Hypothalamus (tissue), 51 donors: ENCODE measurements around the gene DEF6.
"Not testable (repeated sequence)": the region's sequence is repeated elsewhere in the genome, so short reads cannot be mapped to it uniquely, and the experiment has no call there.

Experiments
- DNase-seq, 51 donors: peaks; one replicate each; lab custom pipeline; 2025; lab: John Stamatoyannopoulos, UW

DEF6 gene

DNA sequence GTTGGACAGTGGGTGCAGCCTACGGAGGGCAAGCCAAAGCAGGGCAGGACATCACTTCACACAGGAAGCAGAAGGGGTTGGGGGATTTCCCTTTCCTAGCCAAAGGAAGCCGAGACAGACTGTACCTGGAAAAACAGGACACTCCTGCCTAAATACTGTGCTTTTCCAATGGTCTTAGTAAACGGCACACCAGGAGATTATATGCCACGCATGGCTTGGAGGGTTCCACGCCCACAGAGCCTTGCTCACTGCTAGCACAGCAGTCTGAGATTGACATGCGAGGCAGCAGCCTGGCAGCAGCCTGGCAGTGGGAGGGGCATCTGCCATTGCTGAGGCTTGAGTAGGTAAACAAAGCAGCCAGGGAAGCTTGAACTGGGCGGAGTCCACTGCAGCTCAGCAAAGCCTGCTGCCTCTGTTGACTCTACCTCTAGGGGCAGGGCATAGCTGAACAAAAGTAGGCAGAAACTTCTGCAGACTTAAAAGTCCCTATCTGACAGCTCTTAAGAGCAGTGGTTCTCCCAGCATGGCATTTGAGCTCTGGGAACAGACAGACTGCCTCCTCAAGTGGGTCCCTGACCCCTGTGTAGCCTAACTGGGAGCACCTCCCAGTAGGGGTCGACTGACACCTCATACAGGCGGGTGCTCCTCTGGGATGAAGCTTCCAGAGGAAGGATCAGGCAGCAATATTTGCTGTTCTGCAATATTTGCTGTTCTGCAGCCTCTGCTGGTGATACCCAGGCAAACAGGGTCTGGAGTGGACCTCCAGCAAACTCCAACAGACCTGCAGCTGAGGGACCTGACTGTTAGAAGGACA, 34.7 kb downstream of the DEF6 start:
- not testable (repeated sequence) for DNase-seq

DNA sequence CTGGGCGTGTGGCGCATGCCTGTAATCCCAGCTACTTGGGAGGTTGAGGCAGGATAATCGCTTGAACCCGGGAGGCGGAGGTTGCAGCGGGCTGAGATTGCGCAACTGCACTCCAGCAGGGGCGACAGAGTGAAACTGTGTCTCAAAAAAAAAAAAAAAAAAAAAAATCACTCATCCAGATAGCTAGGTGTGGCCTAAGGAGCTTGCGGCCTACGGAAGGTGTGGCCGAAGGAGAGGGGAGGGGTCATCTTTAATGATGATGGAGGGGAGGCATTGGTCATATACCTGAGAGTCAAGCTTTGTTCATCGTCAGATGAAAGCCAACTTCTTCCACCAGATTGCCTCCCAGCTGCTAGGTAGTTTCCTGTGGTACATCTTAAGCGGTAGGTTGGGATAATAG, 43.9 kb downstream of the DEF6 start:
- DNase-seq, result no peak

DNA sequence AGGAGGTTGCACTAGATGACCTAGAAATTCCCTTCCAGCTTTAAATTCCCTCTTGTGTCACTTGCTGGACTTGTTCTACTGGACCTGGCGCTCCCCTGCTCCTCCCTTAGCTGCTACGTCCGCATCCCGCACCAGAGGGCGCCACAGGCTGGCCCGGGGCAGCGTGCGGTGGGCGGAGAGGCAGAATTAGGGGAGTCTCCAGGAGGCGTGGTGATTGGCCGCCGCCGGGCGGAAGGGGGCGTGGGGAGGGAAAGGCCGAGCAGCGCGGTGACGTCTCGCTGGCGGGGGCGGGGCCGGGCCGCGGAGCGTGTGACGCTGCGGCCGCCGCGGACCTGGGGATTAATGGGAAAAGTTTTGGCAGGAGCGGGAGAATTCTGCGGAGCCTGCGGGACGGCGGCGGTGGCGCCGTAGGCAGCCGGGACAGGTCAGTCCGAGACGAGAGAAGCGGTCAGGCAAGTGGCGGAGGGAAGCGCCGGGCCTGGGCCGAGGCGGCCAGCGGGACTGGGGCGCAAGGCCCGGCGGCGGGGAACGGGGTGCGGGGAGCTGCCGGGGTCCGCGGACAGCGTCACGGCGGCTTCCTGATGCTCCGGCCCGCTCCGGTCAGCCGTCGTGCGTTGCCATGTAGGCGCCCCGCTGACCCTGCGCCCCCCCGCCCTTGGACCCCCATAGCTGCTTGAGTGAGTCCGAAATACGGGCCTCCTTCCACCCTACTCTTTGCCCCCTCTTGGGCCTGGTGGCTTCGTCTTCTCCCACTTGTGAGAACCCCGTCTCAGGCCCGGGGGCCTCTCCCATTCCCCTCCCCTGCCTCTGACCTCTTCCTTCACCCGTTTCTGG, 44.9 kb downstream of the DEF6 start, which contains the start of gene PPARD:
Gene PPARD, plus strand, starts transcription at position 301 of the 834 bp plus-strand sequence. CDS start 68,530 bp downstream, outside the sequence.
- DNase-seq, result peak; percentile 55 to 99 (median 96)

DNA sequence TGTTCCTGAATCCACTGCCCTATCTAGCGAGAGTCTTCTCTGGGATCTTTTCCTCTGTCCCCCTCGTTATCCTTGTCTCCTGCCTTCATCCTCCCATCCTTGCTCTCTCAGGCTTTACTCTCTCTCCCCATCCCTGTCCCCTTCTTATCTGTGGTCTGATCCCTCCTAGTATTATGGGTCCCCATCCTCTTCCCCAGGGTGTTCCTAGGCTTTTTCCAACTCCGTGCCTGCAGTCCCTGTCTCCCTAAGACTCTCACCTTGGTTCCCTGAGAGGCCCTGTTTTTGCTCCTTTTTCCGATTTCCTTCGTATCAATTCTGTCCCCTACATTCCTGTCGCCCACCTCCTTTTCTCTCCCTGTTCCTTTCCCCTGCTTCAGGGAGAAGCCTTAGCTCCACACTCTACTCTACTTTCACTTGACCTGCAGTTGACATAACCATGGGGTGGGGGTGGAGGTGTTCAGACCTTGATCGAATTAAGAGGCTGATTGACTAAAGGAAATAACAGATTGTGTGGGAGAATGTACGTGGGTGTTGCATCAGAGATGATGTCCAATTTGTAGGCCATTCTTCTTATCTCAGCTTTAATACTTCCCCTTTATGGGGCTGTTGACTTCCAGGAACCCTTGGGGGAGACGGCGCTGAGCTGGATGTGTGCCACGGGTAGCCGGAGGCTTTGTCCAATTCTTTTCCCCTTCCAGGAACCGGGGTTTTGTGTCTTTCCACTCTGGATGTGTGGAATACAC, 45.6 kb downstream of the DEF6 start:
- peak in 10 of 51 donors; percentile 8 to 32 (median 16) for DNase-seq

DNA sequence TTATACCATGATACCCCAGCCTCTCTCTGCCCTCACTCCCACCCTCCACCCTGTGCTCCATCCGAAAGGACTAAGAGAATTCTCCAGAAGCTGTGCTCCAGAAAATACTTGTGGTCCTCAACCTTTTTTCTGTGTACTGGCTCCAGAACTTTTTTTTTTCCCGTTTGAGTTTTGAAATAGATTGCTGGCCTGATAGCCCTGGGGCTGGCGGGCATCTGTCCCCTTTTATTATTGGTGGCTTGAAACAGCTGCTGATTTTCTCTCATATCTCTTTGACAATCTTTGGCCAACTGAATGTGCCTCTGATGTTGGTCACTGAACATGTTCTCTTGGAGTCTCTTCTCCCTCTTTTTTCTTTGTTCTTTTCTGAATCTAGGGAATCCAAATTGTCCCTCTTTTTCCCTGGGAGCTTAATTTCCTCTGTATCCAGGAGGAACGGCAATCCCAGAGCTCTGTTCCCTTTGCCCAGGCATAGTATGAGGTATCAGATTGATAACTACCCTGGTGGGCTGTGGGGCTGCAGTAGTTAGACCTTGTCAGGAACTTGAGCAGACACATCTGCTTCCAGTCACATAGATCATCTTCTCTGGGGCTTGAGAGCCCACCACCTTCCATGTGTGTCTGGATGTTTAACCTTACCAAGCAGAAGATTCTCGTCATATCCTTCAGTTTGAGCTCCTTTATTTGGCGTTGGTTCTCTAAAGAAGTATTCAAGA, 46.4 kb downstream of the DEF6 start:
- no peak for DNase-seq

DNA sequence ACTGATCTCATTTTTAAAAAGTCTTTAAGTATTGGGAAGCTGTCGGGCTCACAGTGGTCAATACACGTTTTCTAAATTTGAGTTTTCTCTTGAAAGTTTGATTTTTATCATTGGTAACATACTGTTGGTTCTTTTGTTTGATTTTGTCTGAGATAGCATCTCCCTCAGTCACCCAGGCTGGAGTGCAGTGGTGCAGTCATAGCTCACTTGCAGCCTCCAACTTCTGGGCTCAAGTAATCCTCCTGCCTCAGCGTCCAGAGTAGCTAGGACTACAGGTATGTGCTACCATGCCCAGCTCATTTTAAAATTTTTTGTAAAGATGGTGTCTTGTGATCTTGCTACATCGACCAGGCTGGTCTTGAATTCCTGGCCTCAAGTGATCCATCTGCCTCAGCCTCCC, 53.8 kb downstream of the DEF6 start:
- no peak for DNase-seq

DNA sequence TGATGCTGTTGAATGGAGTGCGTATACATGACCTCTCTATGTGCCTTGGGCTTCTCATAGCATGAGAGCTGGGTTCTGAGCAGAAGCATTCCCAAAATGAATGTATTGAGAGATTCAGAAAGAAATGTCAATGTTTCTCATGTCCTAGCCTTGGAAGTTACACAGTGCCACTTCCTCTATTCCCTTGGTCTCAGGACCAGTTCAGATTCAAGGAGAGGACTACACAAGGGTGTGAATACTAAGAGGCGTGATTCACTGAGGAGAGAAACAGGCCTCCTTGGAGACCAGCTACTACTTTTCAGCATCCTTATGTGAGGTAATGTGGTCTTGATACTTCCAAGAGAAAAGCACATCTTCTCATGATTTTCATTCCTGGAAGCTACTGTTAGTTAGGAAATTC, 55.1 kb downstream of the DEF6 start:
- DNase-seq, result no peak

DNA sequence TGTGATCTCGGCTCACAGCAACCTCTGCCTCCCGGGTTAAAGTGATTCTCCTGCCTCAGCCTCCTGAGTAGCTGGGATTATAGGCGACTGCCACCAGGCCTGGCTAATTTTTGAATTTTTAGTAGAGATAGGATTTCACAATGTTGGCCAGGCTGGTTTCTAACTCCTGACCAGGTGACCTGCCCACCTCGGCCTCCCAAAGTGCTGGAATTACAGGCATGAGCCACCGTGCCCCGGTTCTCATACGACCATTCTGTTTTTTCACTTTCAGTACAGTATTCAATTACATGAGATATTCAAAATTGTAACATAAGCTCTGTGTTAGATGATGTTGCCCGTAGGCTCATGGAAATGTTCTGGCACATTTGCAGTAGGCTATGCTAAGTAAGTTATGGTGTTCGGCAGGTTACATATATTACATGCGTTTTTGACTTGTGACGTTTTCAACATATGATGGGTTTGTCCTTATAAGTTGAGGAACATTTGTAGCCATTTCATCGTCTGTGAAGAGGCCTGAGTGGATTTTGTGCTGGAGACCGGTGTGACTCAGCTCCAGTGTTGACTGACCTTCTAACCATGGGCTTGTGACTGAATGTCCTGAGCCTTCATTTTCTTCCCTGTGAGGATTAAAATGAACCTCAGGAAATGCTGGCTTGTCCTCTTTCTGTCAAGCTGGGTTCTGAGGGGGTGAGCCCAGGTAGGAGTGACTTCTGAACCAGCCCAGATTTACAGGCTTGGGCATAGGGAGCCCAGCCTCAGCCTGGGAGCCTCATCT, 56.9 kb downstream of the DEF6 start:
- DNase-seq, result no peak

DNA sequence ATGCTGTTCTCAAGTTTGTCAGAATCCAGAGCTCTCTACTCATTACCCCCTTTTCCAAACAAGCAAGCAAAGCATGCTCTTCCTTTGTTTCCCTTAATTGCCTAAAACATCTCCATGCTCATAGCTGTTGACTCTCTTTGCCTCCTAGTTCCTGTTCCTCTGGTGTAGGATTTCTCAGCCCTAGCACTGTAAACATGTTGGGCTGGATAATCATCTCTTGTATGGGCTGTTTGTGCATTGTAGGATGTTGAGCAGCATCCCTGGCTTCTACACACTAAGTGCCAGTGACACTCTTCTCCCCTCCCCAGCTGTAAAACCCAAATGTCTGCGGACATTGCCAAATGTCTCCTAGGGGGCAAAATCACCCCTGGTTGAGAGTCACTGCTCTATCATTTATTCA, 58.8 kb downstream of the DEF6 start:
- DNase-seq, result peak in 2 of 51 donors; percentile 6 to 35

DNA sequence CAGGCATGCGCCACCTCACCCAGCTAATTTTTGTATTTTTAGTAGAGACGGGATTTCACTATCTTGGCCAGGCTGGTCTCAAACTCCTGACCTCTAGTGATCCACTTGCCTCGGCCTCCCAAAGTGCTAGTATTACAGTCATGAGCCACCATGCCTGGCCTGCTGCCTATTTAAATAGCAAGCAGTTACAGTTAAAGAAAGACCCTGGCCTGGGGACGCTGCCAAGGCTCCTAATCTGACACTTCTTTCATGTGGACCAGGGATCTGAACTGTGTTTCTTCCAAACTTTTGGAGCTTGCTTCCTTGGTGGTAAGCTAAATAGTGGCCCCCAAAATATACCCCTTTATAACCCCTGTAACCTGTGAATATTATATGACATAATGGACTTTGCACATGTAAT, 60.1 kb downstream of the DEF6 start:
- no peak for DNase-seq

DNA sequence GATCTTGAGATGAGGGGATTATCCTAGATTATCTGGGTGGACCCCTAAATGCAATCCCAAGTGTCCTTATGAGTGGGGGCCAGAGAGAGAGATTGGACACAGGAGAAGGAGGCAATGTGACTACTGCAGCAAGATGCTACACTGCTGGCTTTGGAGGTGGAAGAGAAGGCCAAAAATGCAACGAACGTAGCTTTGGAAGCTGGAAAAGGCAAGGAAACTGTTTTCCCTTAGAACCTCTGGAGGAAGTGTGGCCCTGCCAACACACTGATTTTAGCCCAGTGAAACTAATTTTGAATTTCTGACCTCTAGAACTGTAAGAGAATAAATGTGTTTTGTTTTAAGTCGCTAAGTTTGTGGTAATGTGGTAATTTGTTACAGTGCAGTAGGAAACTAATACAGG, 60.5 kb downstream of the DEF6 start:
- no peak for DNase-seq

DNA sequence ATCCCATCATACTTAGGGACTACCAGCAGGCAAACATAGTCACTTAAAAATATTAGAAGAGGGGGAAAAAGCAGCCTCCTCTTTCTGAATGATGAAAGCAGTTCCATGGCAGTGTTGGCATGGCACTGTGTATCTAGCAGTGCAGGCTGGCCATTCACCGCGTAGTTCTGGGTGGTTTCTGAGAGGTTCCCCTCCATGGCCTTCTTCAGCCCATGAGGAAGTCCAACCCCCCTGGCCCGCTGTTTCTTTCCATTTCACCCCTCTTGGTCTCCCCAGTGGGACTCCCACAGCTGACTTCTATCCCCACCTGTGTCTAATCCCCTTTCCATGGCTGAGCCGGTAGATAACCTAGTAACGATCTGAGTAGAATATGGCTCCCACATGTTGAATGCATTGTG, 61.7 kb downstream of the DEF6 start:
- no peak for DNase-seq

DNA sequence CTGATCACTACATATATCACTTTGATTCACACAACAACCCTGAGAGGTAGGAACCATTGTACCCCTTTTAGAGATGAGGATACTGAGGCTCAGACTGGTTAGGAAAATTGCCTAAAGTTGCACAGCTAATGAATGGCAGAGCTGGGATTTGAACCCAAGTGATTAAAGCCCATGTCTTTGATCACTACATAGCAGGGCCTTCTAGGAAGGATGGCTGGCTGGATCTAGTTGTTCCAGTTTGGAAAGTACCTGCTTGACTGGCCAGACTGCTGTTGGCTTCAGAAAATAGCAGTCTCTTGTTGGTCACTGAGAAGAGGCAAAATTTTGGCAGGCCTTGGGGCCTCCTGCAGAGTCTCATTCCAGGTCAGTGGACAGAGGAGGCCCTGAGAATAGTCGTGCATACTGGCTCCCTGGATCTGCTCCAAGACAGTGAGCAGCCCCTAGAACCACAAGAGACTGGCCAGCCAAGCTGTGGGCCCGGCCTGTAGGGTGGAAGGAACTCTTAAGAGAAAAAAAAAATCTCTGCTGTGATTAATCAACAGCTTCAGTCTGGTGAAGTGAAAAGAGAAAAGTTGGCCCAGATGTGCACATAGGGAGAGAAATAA, 62.2 kb downstream of the DEF6 start:
- DNase-seq, result peak in 34 of 51 donors; percentile 22 to 84 (median 54)

DNA sequence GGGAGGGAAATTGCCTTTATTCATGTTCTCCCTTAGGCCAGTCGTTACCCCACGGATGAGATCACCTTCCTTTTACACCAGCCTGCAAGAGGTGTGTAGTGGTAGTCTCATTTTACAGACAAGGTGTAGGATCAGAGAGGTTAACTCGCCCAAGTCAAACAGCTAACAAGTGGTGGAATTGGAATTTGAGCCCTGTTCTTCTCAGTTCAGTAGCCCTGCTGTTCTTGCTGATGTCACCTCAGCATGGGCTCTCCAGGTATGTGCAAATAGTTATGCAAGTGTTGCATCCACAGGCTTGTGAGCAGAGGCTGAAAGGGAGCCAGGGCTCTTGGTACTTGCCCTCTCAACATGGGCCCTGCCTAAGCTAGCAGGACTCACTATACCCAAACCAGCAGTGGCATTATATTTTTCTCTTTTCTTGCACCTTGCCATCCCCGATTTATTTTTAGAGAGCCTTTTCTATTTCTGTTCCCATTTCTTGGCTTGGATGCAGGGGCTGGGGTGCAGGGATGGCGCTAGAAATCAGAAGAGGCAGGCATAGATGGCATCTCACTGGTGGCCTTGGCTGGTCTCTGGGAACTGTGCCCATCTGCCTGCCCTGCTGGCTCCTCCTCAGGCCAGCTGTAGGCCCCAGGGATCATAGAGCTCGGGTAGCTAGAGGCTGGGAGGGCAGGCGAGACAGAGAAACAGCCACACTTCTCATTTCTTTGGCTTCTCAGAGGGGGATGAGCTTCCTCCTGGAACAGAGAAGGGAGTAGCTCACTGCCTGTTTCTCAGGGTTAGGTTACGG, 62.9 kb downstream of the DEF6 start:
- DNase-seq, result peak in 37 of 51 donors; percentile 18 to 83 (median 54)

DNA sequence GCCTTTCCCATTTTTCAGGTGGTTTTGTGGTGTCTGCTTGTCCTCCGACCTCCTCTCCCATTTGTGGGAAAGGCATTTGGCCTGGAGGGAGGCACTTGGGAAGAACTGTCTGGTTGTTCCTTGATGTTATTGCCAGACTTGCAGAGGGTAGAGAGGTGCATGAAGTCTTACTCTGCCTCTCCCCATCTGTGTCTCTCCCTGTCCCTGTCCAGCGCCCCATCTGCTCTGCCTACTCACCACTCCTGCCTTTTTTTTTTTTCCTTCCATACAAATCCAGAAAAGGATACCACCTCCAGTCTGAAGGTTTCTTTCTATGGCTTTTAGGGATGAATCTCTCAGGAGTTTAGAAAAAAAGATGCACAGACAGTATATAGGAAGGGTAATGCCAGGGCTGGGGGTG, 64.6 kb downstream of the DEF6 start:
- DNase-seq, result peak in 1 of 51 donors; percentile 12

DNA sequence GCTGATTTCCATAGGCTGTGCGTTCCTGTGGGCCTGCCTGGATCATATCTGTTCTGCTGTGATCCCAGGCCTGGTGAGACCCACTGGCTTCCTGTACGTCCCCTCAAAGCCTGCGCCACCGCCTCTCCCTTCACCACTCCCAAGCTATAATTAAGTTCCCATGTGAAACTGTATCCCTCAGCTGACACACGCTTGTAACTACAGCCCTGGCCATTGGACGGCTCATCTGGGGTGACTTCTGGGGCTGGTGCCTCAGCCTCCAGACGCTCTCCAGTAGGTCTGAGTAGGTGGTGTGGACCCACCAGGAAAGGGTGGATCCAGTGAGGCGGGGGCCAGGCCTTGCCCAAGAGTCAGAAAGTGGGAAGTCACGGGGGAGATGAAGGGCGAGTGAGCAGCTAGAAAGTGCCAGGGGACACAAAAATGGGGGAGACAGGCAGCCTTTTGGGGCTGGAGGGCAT, 65.7 kb downstream of the DEF6 start:
- peak in 2 of 51 donors; percentile 15 to 29 for DNase-seq

DNA sequence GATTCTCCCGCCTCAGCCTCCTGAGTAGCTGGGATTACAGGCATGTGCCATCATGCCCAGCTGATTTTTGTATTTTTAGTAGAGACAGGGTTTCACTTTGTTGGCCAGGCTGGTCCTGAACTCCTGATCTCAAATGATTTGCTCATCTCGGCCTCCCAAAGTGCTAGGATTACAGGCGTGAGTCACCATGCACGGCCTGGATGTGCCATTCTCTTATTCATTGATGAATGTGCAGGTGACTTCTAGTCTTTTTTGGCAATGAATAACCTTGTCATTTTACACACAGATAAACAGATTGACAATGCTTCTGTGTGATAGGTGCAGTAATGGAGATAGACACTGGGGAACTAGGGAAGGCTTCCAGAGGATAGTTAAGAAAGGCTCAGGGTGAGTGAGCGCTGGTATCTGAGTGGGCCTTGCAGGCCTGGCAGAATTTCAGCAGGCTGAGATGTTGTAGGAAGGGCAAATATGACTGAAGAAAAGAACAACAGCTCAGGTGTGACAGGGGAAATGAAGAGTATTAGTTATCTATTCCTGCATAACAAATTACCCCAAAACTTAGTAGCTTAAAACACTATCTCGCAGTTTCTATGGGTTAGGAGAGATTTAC, 68.1 kb downstream of the DEF6 start:
- no peak for DNase-seq

DNA sequence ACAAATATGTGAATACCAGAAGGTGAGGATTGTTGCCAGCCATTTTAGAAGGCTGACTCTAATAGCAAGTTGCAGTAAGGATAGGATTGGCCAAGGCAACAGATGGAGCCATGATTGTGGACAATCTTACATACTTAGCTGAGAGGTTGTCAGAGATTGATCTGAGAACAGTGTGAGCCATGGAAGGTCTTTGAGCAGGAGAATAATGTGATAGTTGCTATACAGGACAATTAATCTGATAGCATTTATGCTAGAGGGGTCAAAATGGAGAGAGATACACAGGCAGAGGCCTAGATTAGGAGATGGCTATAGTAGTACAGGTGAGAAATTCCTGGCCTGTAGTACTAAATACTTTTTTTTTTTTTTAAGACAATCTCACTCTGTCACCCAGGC, 68.6 kb downstream of the DEF6 start:
- DNase-seq, result no peak
